NCI-H1436 treated with DMSO at 0.1 percent for 48 hours (cell line): ENCODE data around the gene CABLES2.
"Not testable (repeated sequence)": the region's sequence is repeated elsewhere in the genome, so short reads cannot be mapped to it uniquely, and the experiment has no call there.

Source experiments
- DNase-seq: peaks from one replicate; lab custom pipeline; 2025; lab: John Stamatoyannopoulos, UW

The CABLES2 gene

DNA sequence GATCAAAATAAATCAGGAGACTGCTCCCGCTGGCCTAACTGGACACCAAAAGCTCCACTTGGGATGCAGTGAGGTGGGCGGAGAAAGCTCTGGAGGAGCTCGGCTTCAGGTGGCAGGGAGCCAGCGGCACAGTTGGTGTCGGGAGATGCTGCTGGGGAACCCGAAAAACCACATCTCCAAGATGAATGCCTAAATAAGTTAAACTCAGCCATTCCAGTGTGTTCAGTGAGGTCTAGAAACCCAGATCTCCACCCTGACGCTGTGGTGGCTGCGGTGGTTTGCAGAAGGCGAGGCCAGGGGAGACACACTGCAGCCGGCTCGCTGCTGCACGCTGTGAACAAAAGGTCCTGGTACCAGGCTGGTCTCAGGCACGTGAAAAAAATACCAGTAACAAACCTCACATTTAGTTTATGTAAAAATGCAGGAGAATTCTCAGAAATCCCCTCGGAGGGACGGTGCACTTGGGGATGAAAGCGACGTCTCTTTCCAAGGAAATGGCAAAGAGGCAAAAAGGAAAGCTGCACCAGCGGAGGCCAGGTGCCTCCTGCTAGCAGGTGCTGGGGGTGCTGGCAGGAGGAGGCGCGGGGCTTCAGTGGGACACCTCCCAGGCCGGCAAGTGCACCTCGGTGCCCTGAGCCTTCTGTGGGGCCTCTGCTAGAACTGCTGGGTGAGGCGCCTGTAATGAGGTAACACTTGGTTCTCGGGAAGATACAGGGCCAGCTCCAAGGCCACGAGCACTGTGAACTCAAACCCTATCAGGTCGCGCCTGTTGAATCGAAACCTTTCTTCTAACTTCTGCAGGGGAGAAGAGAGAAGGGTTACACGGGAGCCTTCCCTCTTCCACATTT is 16.5 kb downstream of the CABLES2 start:
- no peak for DNase-seq

DNA sequence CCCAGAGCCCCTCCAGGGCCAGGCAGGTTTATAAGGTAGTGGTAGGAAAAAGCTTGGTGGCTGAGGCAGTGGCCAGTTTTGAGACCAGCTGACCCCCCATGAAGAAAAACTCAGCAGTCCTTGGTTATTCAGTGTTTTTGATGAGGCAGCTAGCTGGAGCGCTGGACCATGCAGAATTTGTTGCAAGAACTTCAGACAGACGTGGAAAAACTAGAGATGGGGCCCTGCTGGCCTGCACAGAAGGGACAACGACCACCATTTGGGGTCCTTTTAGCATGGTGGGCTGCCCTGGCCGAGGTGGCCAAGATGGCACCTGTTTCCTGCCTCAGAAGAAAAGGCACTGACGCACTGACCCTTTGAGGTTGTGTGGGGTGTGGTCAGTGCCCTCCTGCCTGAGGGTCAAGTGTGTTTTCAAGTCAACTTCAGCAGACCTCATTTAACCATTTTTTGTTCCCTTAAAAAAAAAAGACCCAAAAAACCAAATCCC is 17.4 kb downstream of the CABLES2 start:
- no peak for DNase-seq

DNA sequence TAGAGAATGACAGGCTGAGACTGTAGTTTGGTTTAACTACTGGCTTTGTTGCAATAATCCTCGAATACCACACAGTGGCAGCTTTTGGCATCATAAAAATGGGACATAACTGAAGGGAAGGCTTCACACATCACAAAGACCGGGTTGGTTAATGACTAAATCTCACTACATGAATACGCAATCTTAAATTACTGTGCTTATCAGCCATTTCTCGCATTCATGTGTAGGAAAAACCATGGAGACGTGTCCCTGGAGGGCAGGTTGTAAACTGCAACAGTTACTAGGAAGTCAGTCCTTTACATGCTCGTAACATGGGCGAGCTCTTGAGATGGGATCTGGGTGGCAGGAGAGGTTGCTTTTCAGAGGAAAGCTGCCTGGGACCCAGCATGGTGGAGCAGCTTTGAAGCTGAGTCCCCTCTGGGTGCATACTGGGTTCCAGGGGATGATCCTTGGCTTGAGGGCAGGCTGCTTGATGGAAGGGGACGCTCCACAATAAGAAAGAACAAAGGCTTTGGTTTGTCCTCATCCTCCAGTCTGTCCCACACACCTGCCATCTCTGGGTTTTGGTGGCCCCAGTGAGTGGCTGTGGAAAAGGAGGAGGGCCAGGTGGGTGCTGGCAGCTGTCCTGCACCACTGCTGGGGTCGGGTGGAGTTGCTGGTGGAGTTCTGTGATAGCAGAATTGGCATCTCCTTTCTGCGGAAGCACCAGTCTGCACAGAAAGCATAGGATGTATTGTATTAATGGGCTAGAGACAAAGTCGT is 18.1 kb downstream of the CABLES2 start:
- no peak for DNase-seq

DNA sequence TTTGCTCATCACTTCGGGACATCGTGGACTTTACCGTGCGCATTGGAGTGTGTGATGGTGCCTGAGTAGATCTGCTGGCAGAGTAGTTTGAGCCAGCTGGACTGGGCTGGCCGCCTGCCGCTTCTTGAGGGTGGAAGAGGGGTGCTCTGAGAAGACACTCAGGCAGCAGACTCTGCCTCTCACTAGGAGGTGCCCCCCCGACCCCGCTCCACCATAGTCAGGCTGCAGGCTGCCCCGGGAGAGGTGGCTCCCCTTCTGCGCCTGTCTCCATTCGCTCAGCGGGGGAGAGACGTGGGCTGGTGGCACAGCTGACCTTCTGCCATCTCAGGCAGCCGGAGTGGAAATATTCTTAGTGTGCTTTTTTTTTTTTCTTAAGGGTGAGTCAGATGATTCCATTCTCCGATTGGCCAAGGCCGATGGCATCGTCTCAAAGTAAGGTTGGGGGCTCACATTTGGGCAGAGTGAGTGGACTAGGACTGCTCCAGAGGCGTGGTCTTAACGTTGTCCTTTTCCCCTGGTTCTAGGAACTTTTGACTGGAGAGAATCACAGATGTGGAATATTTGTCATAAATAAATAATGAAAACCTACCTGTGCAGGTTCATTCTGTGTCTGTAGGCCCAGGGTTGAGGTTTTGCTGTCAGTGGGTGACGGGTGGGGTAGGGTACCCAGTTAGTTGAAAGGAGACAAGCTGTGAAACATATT is 19.0 kb downstream of the CABLES2 start:
- DNase-seq: no peak

DNA sequence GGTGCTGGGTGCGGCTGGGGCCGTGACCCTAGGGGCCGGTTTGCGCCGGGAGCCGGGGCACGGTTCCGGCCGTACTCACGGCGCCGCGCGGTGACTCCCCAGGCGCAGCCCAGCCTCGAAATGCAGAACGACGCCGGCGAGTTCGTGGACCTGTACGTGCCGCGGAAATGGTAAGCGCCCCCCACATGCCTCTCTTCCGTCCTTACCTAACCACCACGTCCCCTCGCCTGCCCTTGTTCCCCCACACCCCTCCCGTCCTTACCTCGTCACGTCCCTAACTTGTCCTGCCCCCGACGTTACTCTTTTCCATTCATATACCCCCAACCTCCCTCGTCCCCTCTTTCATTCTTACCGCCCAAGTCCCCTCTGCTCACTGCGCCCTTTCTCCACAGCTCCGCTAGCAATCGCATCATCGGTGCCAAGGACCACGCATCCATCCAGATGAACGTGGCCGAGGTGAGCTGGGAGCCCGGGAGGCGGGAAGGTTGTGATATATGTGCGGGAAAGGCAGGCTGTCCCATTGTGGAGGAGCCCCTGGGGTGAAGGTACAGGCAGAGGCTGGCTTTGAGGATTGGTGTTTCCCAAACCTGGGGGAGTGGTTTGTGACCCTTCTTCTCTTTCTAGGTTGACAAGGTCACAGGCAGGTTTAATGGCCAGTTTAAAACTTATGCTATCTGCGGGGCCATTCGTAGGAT is 19.7 kb downstream of the CABLES2 start:
- DNase-seq: no peak

DNA sequence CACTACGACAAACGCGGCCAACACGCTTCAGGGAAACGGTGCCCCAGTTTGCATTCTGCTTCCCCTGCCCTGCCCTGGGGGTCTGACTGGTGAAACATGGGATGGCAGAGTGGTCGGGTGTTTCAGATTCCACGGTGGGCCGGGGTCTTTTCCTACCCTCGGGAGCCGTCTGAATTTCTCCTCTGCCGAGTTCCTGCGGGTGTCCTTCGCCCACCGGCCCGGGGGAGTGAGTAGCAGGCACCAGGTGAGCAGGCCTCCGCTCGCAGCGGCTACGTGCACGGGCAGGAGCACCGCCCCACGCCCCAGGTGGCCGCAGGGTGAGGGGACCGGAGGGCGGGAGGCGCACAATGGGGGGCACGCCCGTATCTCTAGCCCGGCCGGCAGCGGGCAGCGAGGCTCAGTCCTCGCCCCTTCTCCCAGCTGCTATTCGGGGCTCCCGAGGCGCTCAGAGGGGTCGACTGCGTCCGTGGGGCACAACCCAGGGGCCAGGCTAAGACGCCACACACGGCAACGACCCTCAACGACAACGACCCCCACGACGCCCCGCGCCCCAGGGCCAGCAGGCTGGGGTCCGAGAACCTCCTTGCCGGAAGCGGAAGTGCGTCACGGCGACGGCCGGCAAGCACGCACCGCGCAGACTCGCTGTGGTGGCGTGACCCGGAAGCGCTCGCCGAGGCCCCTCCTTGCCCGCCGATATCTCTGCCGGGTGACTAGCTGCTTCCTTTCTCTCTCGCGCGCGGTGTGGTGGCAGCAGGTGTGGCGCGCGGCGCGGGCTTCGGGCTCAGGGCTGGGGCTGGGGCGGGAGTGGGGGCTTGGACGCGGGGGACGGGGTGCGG is 20.5 kb downstream of the CABLES2 start, which contains the start of gene RPS21:
Gene RPS21 (plus strand): TSS at position 721 of the 836 bp plus-strand sequence. CDS start 236 bp downstream, outside the sequence.
- DNase-seq: peak; percentile 44

DNA sequence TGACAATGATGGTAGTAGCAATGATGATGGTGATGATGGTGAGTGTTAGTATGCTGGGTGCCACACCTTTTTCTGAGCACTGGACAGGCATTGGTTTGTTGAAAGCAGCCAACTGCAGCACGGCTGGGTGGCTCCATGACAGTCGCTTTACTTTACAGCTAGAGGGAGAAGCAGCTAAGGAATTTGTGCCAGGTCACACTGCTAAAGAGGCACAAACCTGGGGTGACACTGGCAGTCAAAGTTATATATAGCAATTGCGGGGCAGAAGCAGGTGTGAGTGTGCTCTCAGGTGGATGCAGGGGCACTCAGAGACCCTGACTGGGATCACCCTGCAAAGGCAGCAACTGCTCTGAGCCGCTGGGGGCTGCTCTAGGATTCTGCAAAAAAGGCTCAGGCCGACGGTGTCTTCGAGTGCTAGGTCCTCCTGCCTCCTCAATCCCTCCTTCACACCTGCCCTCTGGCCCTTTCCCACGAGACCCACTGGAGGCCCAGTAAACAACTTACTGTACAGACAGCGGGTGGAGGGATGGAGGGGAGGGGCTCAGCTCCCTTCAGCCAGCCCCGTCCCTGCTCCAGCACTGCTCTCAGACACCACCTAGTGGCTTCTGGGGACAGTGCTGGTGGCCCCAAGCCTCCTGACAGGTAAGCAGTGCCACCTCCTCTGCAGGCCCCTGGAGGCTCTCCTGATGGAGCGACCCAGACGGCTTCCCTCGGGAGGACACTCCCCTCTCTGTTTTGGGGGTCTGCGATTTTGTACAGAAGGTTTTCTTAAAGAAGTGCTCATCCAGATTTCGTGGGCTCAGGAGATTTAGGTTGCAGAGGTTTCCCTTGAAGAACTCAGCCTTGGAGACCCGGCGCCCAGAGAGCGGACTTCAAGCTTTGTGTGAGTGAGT is 24.5 kb downstream of the CABLES2 start:
- peak; percentile 12 for DNase-seq

DNA sequence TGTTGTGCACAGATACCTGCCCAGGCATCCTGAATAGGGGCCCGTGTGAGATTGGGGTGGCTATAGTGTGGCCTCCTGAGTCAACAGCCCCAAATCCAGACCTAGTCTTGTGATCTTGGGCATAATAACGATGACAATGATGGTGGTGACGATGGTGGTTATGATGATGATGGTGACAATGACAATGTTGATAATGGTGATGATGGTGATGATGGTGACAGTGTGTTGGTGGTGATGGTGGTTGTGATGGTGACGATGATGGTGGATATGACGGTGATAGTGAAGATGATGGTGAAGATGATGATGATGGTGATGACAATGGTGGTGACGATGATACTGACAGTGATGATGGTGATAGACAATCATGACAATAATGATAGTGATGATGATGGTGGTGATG is 25.2 kb downstream of the CABLES2 start:
- DNase-seq: no peak

DNA sequence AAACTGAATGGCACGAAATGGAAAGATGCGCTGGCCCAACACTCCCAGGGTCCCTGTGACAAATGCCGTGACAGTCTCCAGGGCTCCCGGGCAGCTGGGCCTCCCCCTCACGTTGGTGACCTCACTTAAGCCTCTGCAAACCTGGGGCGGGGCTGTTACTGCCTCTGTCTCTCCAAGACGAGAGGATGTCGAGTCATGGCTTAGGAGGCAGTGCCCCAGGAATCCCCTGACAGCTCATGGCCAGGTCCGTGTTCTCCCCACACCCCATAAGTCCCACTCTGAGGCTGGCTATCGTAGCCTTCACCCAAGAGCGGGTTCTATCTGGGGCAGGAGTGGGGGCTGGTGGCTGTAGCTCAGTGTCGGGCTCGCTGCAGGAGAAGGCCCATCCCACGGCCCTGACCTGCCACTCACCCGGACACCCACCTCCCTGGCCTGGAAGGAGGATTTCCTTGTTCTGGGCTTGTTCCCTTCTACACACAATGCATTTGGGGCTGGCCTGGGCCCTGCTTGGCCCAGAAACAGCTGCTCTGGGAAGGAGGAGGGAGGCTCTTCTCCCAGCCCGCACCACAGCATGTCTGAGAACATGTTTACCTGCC is 25.8 kb downstream of the CABLES2 start:
- DNase-seq: no peak

DNA sequence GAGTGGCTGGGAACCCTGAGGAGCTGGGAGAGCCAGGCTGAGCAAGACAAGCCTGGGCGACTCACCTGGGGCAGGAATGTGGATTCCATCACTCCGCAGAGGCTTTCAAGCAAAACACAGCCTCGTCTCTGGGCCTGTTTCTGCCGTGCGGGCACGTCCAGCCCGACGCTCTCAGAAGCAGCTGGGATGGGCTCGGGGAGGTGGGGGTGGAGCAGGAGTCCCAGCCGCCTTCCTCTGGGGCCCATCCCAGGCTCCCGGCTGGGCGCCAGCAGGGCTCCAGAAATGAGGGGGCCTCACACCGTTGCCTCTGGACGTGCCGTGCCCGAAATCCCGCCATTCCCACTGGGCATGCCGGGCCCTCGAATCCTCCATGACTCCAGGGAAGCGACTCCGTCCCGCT is 28.9 kb downstream of the CABLES2 start:
- no peak for DNase-seq

DNA sequence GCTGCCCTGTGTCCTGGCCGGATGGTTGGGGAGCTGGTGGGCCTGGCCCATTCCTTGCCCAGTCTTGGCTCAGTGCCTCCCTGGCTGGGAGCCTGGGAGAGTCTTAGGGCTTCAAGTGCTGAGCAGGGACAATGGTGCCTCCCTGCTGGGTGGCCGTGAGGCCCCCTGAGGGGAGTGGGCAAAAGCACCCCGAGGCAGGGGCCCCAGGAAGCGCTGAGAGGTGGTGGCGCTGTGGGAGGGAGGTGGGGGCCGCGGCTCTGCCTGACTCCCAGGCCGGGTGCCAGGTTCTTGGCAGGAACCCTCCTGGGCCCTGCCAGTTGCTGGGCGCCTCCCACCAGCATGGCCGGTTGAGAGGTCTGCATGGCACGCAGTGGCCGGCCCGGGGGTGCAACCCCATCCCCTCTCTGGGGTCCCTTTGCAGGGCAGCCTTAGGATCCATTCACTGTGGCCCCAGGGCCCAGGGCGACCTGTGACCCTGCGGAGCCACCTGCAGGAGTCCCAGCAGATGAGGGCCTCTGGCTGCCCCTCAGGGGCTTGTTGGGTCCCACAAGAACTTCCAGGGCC is 29.4 kb downstream of the CABLES2 start:
- DNase-seq: no peak

DNA sequence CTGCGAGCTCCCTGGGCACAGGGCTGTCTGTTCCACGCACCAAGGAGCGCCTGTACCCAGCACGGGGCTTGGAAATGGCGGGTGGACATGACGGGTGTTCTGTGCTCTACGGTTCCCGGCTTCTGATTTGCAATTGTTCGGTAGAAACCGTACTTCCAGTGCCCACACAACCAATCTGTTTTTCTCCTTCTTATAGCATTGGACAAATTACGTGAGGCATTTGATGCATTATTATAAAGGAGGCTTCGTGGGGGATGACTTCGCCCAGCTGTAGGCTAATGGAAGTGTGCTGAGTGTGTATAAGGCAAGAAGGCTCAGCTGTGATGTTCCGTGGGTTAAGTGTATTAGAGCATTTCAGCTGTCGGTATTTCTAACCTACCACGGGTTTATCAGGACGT is 30.0 kb downstream of the CABLES2 start:
- DNase-seq: no peak

DNA sequence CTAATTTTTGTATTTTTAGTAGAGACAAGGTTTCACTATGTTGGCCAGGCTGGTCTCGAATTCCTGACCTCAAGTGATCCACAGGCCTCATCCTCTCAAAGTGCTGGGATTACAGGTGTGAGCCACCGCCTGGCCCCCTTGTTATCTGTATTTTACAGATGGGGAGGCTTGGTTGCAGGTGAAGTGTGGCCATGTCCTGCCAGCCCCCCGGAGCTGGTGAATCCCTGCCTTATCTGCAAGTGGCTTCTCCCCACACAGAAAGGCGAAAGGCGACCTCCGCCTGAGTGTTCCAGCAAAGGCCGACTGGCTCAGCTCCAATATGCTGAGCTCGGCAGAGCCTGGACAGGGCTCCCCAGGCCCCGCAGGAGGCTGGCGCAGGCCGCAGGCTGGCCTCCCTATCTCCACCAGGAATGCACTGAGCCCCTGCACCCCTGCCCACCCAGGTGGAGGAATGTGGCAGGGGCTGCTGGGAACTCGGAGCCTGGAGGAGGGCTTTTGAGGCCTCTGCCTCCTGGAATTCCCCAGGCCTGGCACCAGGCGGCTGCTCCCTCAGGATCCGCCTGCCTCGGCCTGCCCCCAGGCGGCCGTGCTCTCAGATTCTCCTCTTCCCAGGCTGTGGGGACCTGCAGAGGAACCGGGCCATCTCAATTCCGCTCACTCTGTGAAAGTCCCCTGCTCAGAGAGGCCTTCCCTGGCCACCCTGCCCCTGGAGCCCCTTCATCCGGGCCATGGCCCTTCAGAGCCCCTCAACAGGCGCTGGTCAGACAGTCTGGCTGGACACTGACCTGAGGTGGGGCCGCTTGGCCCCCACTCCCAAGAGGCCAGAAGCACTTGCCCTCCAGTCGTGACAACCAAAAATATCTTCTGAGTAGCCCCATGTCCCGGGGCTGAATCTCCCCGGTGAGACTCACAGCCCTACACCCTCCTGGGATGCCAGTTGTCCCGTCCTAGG is 30.7 kb downstream of the CABLES2 start:
- no peak for DNase-seq

DNA sequence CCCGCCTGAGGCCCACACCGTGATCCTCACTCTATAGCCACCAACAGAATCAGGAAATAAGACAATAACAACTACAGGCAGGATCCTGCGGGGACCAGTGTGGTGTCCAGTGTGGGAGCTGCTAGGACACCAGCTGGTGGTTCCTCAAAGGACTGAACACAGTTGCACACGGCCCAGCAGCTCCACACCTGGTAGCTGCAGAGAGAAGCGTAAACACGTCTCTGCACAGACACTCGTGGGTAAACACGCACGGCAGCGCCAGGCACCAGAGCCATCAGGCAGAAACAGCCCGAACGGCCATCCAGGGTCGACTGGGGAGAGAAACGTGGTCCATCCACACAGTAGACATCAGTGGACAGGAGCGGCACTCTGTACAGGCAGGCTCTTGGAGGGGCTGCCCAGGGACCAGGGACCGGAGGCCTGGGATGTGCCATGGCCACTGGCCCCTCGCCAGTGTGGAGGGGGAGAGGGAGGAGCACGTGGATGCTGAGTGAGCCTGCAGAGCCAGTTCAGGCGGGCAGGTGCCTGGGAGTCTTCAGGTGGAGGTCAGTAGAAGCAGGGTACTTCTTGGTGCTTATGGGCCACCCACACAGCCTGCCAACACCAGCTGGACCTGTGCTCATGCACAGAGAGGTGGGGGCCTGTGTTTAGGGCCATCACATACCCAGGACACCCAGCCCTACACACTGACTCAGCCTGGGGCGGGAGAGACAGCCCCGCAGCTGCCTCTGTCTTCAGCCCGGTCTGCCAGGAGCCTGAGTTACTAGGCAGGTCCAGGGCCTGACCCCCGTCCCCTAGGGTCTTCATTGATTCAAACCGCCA is 32.5 kb downstream of the CABLES2 start:
- DNase-seq: no peak

DNA sequence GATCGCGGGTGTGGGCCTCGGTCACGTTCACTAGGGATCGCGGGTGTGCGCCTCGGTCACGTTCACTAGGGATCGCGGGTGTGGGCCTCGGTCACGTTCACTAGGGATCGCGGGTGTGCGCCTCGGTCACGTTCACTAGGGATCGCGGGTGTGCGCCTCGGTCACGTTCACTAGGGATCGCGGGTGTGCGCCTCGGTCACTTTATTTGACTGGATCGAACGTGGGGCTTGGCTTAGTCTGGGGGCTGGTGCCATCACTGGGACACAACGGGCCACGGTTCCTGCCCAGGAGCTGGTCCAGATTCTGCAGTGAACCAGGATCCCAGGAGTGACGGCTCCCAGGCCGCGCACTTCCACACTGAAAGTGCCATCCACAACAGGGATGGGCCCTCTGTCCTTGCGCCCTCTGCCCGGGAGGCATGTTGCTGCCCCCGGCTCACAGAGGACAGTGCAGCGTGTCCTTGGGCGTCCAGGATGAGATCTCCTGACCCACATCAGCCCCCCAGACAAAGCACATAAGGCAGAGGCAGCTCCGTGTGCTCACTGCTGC is 33.4 kb downstream of the CABLES2 start:
- not testable (repeated sequence) for DNase-seq
